ENCODE results near the gene TSFM.

TSFM gene

DNA sequence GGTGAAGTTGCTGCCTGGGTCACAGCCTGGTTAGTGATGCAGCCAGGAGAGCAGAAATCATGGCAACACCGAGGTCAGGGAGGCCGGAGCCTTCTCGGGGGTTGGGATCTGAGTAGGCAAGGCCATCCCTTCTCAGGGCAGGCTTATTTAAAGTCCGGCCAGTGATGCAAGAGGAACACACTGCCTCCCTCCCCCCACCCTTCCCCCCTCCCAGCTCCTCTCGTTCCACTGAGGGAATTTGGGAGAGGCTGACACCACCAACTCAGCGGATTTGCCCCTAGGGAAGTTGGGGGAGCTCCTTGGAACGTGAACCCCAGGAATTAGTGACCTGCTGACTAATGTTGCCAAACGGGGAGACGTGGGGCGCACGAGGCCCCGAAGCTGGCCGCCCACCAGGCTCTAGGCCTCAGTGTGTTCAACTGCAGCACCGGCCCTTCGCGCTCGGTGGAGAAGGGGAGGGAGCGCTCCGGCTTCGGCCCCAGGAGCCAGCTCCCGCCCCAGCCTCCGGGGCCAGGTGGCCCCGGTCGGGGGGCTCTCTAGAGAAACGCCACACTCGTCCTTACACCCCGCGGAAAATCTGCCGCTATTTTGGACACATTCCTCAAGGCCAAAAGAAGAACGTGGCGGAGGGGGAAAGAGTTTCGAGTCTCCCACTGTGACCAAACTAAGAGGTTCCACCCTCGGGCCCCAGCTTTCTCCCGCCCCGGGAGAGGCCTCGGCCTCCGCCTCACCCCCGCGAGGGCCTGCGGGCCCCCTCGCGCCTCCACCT, 62.3 kb downstream of the TSFM start:
- Mint-ChIP-seq H3K27ac (peak overlapping the region; percentile 78), H3K4me1 (peaks cover 60% of the 10 kb centered on the region), H3K36me3 (ENCODE audit: low read depth) (no peaks in the 10 kb centered on the region), H3K4me3 (peak overlapping the region; percentile 76), H3K27me3 (no peaks in the 10 kb centered on the region), H3K9me3 (no peaks in the 10 kb centered on the region)
- peak; percentile 55 for DNase-seq
- peak; percentile 33 for ATAC-seq

GRCh38 chr12:57845478-57846284, 63.1 kb downstream of the TSFM start:
- ATAC-seq (peak; percentile 17), DNase-seq (peak; percentile 73)
- Mint-ChIP-seq H3K4me3 (peak overlapping the region; percentile 76), H3K36me3 (ENCODE audit: low read depth) (no peaks in the 10 kb centered on the region), H3K4me1 (peaks cover 56% of the 10 kb centered on the region), H3K9me3 (no peaks in the 10 kb centered on the region), H3K27ac (peak overlapping the region; percentile 78), H3K27me3 (no peaks in the 10 kb centered on the region)

- Mint-ChIP-seq H3K4me1 (peaks cover 56% of the 10 kb centered on the region), H3K27me3 (peaks cover 4% of the 10 kb centered on the region), H3K9me3 (no peaks in the 10 kb centered on the region), H3K27ac (peak overlapping the region; percentile 42), H3K4me3 (peak overlapping the region; percentile 76), H3K36me3 (ENCODE audit: low read depth) (no peaks in the 10 kb centered on the region)
- DNase-seq (no peak), ATAC-seq (peak; percentile 14)
Measured at GRCh38 chr12:57846285-57846576, 63.6 kb downstream of the TSFM start.

GRCh38 chr12:57846577-57847319, 64.2 kb downstream of the TSFM start, which contains the start of gene CTDSP2:
TSS of gene CTDSP2 (minus strand) at chr12:57846729. CDS start at chr12:57846435, 294 bp downstream.
- Mint-ChIP-seq H3K9me3 (no peaks in the 10 kb centered on the region), H3K4me1 (peaks cover 56% of the 10 kb centered on the region), H3K36me3 (ENCODE audit: low read depth) (no peaks in the 10 kb centered on the region), H3K4me3 (peak within 1 kb of the TSS; percentile 76), H3K27ac (peak within 1 kb of the TSS; percentile 77), H3K27me3 (peaks cover 9% of the 10 kb centered on the region)
- ATAC-seq (peak; percentile 27), DNase-seq (peak; percentile 94)
